Endometrial microvascular endothelial cells (primary cell): Measurements from ENCODE around the gene TAGLN3. TPM values are rescaled to one million over a fixed set of nuclear protein-coding genes. Genes with fewer than 3 reads are reported as not detected.

ENCODE experiments used
- in situ Hi-C: cut with HindIII; loops from 2 replicates; pipeline ENCODE4 v1.10.0; 2017; ENCODE audit warnings: low sequenced_read_pairs, low pct_unique_long_range_greater_than_20kb; ENCODE audit errors: inconsistent ontology term
- total RNA-seq: library from RNA; depleted of rRNA; stranded (reverse); fragments of >200 nt; gene quantifications from one replicate; pipeline ENCODE4 v1.2.3, GENCODE V29; 2015; ENCODE audit errors: inconsistent ontology term

Gene TAGLN3
- total RNA-seq, 1 donor from 2014 or later, result 1.4 TPM

DNA sequence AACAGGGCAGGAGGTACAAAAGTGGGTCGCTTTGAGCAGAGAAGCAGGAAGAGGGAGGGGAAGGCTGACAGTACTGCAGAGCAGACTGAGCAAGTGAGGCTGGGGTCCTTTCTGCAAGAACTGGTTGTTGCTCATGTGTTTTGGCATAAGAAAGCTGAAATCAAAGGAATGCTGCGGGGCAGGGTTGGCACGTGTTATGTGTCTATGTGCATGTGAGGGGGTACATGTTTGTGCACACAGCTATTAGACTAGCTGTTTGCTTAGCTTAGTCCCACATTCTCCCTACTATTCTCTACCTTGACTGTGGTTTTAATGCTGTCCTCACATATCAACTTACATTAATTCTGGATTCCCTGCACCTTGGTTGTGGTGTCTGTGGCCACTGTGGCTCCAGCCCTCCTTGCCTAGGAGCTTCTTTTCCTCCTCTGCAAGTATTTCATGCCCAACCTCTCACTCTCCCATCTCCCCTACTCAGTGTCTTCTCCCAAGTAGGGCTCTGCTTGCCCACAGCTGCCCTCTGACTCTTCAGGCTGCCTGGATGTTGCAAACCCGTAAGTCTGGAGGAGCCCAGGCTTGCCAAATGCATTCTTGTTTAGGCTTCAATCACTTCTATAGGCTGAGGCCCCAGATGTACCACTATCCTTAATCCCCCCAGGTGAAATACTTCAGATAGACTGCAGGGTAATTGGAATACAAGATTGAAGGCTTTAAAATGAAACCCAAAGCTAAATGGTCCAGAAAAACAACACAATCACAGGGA, 4.8 kb downstream of the TAGLN3 start:
- in situ Hi-C loops, result no loop called here

DNA sequence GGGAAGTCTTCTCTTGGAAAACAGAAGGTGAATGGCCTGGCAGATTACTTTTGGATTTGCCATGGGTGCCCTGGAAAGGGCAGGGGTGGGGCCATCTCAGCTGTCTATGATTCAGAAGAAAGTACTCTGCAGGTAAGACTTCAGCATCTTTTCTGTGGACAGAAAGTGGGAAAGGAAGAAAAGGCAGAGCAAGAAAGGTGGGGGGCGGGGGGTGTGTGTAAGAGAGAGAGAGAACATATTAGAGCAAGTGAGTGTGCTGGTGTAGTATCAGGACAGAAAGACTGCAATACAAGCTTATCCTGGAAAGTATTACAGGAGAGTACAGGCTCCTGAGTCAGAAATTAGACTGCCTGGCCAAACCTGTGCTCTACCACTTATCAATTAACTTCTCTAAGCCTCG, 5.5 kb downstream of the TAGLN3 start:
- in situ Hi-C loops, result no loop called here

DNA sequence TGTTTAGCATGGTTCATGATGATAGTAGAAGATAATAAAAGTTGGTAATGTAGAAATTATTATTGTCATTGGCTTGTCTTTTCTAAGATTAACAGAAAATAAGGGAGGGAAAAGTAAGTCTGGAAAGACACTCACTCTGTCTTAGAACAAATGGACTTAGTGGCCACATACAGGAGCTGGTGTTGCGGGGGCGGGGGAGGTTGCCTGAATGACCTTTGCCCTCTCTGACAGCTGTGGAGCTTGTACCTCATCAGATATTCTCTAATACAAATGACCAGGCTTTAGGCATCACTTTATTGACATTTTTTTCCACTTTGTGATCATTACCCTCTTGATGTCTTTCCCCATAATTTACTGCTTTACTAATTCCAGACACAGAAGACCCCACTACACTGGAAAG, 5.9 kb downstream of the TAGLN3 start:
- in situ Hi-C loops, result no loop called here

DNA sequence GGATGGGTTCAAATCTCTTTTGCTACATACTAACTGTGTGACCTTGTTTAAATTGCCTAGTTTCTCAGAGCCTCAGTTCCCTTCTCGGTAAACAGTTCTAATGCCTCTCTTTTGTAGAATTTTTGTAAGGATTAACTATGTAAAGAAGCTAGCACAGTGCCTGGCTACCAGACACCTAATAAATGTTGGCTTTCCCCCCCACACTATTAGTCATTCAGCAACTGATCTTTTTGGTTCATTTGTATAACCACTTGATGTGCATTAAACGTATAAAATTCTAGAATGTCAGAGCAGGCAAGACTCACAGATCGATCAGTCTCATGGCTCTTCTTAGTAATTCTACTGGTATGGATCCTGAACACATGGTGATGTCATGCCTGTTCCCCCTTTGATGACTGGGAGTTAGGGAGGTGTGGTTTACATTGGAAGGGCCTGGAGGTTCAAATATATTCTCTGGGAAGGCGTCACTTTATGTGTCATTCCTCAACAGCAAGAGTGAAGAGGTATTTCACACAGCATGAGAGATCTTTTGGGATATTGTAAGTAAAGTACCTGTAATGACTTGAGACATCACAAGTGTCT, 6.5 kb downstream of the TAGLN3 start:
- in situ Hi-C loops, result no loop called here

DNA sequence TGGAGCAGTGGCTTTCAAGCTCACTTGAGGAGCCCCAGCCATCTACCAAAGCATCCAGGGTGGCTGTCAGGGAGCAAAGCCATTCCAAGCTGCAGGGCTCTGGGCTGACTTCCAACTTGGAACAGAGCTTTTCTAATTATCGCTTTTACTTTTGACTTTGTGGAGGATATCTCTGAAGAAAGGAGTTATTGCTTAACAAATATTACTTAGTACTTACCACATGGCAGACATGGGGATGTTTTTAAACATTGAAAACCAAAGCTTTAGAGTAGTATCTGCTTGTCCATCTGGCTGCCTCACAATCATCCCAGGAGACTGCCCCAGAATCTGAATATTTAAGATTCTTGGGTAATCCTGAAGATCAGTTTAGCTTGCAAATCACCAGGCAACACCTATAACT, 8.9 kb downstream of the TAGLN3 start:
- in situ Hi-C loops, result no loop called here

DNA sequence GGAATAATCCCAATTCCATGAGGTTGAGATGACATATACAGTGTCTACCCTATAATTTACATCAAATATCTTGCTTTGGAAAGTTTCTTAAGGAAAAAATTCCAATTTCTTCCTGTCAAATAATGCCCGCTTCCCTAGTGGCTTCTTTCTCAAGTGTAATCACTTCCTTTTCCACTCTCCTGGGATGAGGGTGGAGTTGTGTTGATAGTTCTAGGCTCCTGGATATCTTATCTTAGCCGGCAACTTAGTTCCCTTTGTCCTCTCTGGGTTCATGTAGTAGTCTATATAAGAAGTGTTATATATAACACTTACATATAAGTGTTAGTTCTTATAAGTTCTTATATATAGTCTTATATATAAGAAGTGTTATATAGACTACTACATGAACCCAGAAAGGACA, 10.9 kb downstream of the TAGLN3 start:
- in situ Hi-C loops, result no loop called here

DNA sequence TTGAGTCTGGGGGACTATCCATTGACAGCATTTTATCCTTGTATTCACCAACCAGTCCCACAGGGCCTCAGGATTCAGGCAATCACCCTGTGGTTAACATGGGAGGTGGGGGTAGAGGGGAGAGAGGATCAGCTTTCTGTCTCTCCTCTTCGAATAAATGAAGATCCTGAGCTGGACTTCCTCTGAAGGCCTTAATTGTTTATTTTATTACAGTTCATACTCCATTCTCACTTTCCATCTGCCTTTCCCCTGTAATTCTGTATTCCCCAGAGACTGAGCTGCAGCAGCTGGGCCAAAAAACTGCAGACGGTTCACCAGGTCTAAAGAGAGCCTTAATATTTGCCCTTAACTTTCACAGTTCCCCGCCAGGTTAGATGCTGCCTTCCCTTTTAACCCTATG, 11.9 kb downstream of the TAGLN3 start:
- in situ Hi-C loops, result no loop called here

DNA sequence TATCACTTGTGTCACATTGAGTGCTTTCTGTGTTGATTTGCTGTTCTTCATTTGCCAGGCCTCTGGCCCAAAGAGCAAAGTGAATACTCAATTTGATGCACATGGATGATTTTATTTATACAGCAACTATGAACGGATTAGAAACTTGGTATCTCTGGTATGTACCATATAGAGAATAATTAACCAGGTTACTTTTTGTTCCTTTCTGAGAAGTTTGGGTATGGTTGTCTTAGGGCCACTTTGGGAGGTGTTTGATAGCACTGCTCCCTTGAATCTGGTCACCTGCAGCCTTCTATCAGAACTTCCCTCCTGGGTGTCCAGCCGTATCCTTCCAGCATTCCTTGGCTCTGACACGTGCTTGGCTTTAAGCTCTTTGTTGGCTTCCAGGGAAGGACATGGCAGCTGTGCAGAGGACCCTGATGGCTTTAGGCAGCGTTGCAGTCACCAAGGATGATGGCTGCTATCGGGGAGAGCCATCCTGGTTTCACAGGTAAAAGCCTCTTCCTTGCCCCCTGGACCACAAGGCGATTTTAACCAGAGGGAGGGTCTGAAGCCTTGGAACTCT, 12.7 kb downstream of the TAGLN3 start:
- in situ Hi-C loops, result no loop called here

DNA sequence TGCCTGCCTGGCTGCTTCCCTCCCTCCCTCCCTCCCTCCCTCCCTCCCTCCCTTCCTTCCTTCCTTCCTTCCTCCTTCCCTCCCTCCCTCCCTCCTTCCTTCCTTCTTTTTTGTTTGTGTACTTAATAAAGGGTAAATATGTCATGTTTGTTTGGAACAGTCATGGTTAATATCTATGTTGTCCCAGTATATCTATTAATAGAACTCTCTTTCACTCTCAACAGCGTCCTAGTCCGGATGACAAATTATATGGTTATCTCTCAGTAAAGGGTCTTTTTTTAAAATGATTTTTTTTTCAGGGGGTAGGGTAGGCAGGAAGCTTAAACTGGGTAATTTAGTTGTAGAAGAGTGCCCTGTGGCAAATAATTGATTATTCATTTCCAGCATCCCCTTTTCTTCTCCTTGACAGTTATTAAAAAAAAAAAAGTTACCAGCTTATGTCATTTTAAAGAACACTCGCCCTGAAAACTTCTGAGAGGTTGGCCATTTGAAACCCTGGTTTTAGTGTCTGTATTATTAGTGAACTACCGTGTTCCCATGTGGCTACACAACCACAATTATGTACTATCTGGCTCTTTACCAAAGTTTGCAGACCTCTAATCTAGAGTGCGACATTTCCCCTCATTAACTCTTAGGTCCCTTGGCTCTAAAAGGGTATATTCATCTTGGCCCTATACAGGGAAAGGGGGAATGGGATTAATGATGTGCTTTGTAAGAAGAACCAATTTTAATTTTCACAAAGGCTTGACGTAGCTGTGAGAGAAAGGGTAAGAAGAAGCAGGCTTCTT, 13.7 kb downstream of the TAGLN3 start:
- in situ Hi-C loops, result no loop called here

DNA sequence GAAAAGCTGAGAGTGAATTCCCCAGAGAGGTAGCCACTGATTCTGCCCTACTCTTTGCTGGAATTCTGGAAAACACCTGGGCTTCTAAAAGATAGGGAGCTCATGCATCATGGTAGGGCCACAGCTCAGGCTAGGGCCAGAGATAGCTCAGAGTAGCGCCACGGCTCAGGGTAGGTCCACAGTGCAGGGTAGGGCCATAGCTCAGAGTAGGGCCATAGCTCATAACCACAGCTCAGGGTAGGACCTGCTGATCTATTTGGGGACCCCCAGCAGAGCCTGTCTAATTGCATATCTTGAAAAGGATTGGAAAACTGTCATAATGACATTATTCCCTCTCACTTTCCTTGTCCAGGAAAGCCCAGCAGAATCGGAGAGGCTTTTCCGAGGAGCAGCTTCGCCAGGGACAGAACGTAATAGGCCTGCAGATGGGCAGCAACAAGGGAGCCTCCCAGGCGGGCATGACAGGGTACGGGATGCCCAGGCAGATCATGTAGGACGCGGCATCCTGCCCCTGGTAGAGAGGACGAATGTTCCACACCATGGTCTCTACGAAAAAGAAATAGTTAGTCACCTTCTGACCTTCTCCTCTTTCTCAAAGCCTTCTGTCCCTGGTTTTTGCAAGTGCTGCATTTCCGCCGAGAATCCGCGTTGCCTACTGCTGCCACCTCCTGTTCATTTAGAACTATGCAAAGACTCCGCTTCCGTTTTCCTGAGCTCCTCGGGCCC, 14.5 kb downstream of the TAGLN3 start:
- in situ Hi-C loops, result no loop called here

DNA sequence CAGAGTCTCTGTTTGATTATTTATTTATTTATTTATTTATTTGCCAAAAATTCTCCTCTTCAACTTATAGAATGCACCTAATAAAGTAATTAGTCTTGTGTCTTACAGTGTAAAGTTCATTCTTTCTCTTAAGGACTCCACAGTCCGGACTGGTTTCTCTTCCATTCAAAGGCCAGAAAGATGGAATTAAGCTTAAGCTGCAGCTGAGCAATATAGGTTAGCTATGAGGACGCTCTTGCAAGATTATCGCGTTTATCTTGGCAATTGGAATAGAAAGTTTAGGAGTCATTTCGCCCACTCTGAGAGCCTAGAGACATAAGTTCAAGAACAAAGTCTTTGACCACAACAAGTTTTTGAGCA, 15.0 kb downstream of the TAGLN3 start:
- in situ Hi-C loops, result no loop called here

DNA sequence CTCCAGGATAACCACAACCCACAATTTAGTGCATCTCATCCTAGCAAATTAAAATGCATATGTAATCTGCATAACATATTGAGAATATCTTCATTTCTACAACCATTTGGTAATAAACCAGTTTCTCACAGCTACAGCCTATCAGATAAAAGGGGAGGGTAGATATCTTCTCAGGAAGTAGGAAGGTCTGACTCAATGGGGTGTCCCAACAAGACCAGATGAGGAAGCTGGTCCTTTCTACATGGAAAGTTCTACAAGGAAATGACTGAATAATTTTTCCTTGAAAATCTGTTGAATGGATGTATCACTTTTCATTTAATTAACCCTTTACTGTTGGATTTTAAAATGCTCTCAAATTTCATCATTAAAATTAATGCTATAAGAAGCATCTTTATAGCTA, 18.4 kb downstream of the TAGLN3 start:
- in situ Hi-C loops, result no loop called here

DNA sequence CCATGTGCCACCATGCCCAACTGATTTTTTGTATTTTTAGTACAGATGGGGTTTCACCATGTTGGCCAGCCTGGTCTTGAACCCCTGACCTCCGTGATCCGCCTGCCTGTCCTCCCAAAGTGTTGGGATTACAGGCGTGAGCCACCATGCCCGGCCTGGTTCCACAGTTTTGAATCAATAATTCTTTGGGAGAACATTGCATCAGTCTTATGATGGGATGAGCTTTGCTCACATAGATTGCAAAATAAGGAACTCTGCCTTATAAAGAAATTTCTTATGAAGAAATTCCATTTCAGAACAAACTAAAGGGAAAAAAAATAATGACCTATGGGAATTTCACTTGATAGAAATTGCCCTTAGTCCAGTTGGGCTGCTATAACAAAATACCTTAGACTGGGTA, 20.0 kb downstream of the TAGLN3 start:
- in situ Hi-C loops, result no loop called here

DNA sequence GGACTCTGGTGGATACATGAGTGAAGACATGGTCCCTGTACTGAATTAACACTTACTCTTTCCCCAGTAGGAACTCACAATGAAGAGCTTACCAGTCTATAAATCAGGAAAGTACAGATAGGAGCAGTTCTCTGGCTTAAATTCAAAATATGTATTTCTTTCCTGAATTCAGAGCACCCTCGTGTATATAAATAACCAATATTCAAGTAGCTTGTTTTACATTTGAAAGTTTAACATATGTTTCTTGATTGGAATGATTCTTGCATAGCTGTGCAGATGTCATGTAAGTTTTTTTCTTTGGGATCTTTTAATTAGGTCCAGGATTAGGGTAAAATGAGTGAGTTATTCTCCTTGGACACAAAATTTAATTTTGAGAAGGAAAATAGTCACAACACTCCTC, 21.0 kb downstream of the TAGLN3 start:
- in situ Hi-C loops, result no loop called here

DNA sequence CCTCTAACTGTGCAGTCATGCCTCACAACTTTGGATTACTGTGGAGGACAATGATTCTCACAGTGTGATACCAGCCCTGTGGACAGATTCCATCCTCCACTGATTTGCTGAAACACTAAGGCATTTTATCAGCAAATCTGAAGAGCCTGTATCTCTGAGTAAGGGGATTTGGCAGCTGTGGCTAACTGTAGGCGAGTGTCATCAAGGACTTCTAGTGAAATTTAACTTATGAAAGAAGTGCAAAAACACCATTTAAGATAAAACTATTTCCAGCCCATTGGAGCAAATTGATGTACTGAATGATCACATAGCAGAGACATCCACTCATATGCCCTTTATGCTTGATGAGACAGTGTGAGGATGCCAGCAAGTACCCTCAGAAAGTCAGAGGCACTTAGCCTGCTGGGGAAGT, 22.0 kb downstream of the TAGLN3 start:
- in situ Hi-C loops, result no loop called here

DNA sequence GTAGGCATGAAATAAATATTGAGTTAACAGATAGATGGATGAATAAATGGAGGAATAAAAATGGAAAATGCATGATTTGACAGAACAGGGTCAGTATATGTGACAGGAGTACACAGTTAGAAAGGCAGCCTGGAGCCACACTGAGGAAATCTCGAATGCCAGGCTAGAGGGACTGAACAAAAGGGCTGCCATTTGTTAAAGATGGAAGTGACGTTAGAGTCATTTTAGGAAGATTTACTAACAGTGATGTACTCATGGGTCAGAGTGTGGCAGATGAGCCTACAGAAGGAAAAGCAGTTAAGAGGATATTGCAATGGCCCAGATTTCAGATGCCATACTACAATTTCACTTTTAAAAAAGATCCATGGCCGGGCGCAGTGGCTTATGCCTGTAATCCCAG, 28.4 kb downstream of the TAGLN3 start:
- in situ Hi-C loops, result no loop called here

DNA sequence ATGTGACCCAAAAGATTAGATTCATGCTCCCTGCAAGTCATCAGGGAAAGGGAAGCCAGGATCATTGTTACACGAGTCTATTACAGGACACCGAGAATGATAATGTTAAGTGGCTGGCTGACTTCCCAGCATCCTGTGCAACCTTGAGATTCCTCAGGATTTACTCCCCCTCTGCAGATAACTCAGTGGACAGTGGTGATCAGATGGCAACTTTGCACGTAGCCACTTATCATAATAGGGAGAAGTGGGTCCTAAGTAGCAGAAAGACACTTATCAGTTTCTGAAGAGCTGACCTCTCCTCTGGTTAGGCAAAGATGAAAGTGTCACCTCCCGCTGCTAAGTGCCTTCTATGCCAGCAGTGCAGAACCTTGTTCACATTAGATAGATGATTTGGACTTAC, 29.1 kb downstream of the TAGLN3 start:
- in situ Hi-C loops, result no loop called here

DNA sequence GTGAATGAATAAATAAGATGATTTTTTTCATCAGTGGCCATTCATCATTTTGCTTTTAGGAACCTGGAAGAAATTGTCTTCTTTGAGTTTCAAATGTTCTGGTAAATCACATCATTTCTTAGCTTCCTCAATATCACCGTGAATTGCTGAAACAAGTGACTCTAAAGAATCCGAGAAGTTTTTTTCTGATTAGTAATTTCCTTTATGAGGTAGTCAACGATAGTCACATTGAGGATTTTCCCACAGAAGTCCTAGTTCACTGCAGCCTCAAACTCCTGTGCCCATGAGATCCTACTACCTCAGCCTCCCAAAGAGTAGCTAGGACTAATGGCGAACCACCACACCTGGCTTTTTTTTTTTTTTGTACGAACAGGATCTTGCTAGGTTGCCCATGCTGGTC, 32.2 kb downstream of the TAGLN3 start:
- in situ Hi-C loops, result no loop called here

DNA sequence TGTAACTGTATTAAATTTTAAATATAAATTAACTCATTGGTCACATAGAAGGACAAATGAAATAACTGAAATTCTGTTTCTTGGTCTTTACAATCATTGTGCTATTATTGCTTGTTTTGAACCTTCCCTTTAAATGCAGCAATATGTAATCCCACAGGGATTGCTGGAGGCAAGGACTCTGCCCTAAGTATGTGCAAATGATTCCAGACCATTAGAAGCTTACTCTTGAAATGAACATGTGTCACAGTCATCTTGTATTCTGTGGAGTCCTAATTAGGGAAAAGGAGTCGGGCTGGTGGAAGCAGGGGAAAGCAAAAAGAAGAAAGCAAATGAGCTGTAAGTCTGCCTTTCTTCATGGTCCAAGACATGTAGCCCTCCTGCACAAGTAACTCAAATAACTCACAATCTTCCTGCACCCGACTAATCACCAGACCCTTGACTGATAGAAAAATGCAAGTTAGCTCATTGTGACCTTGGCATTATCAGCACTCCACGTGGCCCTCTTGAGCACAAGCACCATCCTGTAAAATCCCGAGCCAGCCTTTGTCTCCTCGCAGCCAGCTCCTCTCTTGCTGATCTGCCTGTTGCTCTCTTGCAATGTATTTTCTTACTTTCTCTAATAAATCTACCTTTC, 33.5 kb downstream of the TAGLN3 start:
- in situ Hi-C loops, result no loop called here
